Measurements from ENCODE around the gene CSE1L. TPM values are rescaled to one million over a fixed set of nuclear protein-coding genes. Genes with fewer than 3 reads are reported as not detected.

The CSE1L gene
- total RNA-seq, 1 experiment from 2014 or later: 295 TPM

DNA sequence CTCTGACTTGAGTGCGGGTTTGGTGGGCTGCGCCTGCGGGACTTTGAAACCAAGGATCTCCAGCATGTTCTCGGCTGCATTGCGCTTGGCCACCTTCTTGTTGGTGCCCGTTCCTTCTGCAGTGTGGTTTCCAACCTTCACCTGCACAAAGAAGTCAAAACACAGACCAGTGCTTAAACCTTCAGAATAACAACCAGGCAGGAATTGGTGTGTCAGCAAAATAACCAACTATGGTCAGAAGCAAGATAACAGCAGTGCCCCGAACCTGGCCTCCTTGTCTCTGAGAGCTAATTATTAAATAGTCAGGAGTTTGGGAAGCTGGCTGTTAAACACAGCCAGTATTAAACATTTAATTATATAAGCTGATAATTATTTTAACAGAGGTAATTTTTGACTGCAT lies 73.9 kb downstream of the CSE1L start:
- BruUV-seq (replicated peaks): no TSS peak
- ChIA-PET POLR2A (ENCODE audit: unreplicated experiment) (no interaction called here), CTCF (no interaction called here)
- Histone ChIP-seq H3F3A (ENCODE audit: low read length, unreplicated experiment) (peaks cover 4% of the 10 kb centered on the region), H3K9me2 (replicated peaks; ENCODE audit: low read length) (no peaks in the 10 kb centered on the region), H3K9me3 (ENCODE audit: low read length) (no peaks in the 10 kb centered on the region), H3K9ac (ENCODE audit: low read length) (no peak overlapping the region), H3K27ac (ENCODE audit: low read length) (no peak overlapping the region), H4K20me1 (ENCODE audit: low read length) (no peaks in the 10 kb centered on the region), H3K27me3 (ENCODE audit: low read length) (no peaks in the 10 kb centered on the region), H3K4me1 (ENCODE audit: insufficient read depth, low read length) (no peaks in the 10 kb centered on the region), H2AFZ (ENCODE audit: low read length) (no peak overlapping the region), H3K36me3 (ENCODE audit: low read depth, low read length) (peaks cover 65% of the 10 kb centered on the region), H3K79me2 (ENCODE audit: low read length) (no peaks in the 10 kb centered on the region), H3K4me3 (ENCODE audit: low read length) (no peak overlapping the region), H3K4me2 (ENCODE audit: low read length) (no peak overlapping the region)
- DNase-seq (no peak), ATAC-seq (no peak)
- no peak for TF ChIP-seq CTCF (conservative IDR thresholded peaks at IDR 0.05; ENCODE audit: low read depth, low read length)
- TF ChIP-seq EZH2phosphoT487 (IDR thresholded peaks at IDR 0.05; ENCODE audit: borderline replicate concordance, low read length): no peak
- no peak for TF ChIP-seq EZH2 (IDR thresholded peaks at IDR 0.05; ENCODE audit: low read length, unreplicated experiment)
- intact Hi-C loops (cut with micrococcal nuclease): no loop called here

GRCh38 chr20:49122920-49123319 lies 76.8 kb downstream of the CSE1L start:
- intact Hi-C loops (cut with micrococcal nuclease): no loop called here
- Histone ChIP-seq H3K79me2 (ENCODE audit: low read length) (no peaks in the 10 kb centered on the region), H2AFZ (ENCODE audit: low read length) (no peak overlapping the region), H3K9me2 (replicated peaks; ENCODE audit: low read length) (no peaks in the 10 kb centered on the region), H3K9me3 (ENCODE audit: low read length) (no peaks in the 10 kb centered on the region), H3K4me3 (ENCODE audit: low read length) (no peak overlapping the region), H3K9ac (ENCODE audit: low read length) (no peak overlapping the region), H3K4me2 (ENCODE audit: low read length) (no peak overlapping the region), H3K36me3 (ENCODE audit: low read depth, low read length) (peaks cover 56% of the 10 kb centered on the region), H3K4me1 (ENCODE audit: insufficient read depth, low read length) (no peaks in the 10 kb centered on the region), H3K27ac (ENCODE audit: low read length) (no peak overlapping the region), H4K20me1 (ENCODE audit: low read length) (no peaks in the 10 kb centered on the region), H3F3A (ENCODE audit: low read length, unreplicated experiment) (peaks cover 4% of the 10 kb centered on the region), H3K27me3 (ENCODE audit: low read length) (no peaks in the 10 kb centered on the region)
- DNase-seq: no peak
- no TSS peak for BruUV-seq (replicated peaks)
- POLR2A ChIA-PET (ENCODE audit: unreplicated experiment): no interaction called here
- ATAC-seq: no peak
- TF ChIP-seq CTCF (conservative IDR thresholded peaks at IDR 0.05; ENCODE audit: low read depth, low read length) (no peak), EZH2phosphoT487 (IDR thresholded peaks at IDR 0.05; ENCODE audit: borderline replicate concordance, low read length) (no peak), EZH2 (IDR thresholded peaks at IDR 0.05; ENCODE audit: low read length, unreplicated experiment) (no peak)
- CTCF ChIA-PET: no interaction called here

DNA sequence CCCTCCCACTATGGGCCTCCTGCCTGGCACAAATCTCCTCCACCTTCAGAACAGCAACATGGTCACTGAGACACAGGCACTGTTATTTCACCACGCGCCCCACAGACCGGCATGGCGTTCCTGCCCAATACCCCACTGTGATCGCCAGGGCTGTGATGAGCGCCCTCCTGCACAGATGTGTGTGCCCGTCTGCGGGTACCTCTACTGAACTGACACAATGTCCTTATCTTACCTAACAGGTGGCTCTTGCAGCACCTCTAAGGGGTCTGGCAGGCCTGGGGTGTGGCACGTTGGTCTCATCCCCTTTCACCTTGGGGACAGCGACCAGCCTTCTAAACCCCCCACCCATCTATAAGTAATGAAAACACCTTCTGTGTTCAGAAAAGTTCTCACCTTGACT lies 77.9 kb downstream of the CSE1L start:
- H4K20me1 ChIP-seq (ENCODE audit: low read length): no peaks in the 10 kb centered on the region
- no peaks in the 10 kb centered on the region for H3K9me3 ChIP-seq (ENCODE audit: low read length)
- no peak overlapping the region for H2AFZ ChIP-seq (ENCODE audit: low read length)
- no peak for ATAC-seq
- H3F3A ChIP-seq (ENCODE audit: low read length, unreplicated experiment): peaks cover 4% of the 10 kb centered on the region
- no peak overlapping the region for H3K4me3 ChIP-seq (ENCODE audit: low read length)
- no peaks in the 10 kb centered on the region for H3K27me3 ChIP-seq (ENCODE audit: low read length)
- no peaks in the 10 kb centered on the region for H3K4me1 ChIP-seq (ENCODE audit: insufficient read depth, low read length)
- no peak overlapping the region for H3K27ac ChIP-seq (ENCODE audit: low read length)
- ChIA-PET CTCF (no interaction called here), POLR2A (ENCODE audit: unreplicated experiment) (no interaction called here)
- no peak overlapping the region for H3K4me2 ChIP-seq (ENCODE audit: low read length)
- no peaks in the 10 kb centered on the region for H3K79me2 ChIP-seq (ENCODE audit: low read length)
- no peak overlapping the region for H3K9ac ChIP-seq (ENCODE audit: low read length)
- intact Hi-C loops (cut with micrococcal nuclease): no loop called here
- H3K9me2 ChIP-seq (replicated peaks; ENCODE audit: low read length): no peaks in the 10 kb centered on the region
- no peak for DNase-seq
- TF ChIP-seq EZH2phosphoT487 (IDR thresholded peaks at IDR 0.05; ENCODE audit: borderline replicate concordance, low read length) (no peak), EZH2 (IDR thresholded peaks at IDR 0.05; ENCODE audit: low read length, unreplicated experiment) (no peak), CTCF (conservative IDR thresholded peaks at IDR 0.05; ENCODE audit: low read depth, low read length) (no peak)
- BruUV-seq (replicated peaks): no TSS peak
- peaks cover 50% of the 10 kb centered on the region for H3K36me3 ChIP-seq (ENCODE audit: low read depth, low read length)
